Myometrial cell (primary cell): Measurements from ENCODE around the gene TELO2. TPM values are rescaled to one million over a fixed set of nuclear protein-coding genes. Genes with fewer than 3 reads are reported as not detected.

Source experiments
- total RNA-seq: library from RNA; depleted of rRNA; stranded (reverse); fragments of >200 nt; gene quantifications from 2 replicates; pipeline ENCODE4 v1.2.3, GENCODE V29; 2015

TELO2 gene
- 11.5 and 12.7 TPM in 2 replicates for total RNA-seq

DNA sequence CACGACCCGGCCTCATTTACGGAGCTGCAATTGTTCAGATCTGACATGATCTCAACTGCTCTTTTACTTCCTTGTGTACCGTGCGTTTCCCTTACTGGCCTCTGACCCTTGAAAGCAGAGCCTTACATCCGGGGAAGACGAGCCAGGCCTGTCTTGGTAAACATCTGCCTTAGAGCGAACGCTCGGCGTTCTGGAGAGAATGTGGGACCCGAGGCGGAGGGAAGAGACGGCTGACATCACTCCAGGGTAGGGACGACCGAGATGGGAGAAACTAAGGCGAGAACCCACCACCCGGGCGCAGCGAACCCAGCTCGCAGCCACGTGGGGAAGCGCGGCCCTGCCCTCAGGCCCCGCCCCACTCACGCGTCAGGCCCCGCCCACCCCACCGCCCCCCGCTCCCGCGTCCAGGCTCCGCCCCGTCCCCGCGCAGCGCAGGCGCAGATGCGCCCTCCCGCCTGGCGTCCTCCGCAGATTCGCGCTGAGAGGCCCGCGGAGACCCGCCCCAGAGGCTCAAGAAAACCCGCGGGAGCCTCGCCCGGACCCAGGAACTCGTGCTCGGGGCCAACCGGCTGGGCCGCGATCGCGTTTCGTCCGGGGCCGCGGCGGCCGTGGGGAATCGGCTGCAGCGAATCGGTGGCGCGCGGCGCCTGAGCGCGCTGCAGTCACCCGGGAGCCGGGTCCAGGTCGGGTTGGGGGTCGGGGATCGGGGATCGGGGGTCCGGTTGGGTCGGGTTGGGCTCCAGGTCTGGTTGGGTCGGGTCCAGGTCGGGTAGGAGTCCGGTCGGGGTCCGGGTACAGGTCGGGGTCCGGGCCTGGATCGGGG is at the start of gene TELO2:
Gene TELO2, plus strand, starts transcription at position 438 of the 823 bp plus-strand sequence. CDS start 922 bp downstream, outside the sequence.

DNA sequence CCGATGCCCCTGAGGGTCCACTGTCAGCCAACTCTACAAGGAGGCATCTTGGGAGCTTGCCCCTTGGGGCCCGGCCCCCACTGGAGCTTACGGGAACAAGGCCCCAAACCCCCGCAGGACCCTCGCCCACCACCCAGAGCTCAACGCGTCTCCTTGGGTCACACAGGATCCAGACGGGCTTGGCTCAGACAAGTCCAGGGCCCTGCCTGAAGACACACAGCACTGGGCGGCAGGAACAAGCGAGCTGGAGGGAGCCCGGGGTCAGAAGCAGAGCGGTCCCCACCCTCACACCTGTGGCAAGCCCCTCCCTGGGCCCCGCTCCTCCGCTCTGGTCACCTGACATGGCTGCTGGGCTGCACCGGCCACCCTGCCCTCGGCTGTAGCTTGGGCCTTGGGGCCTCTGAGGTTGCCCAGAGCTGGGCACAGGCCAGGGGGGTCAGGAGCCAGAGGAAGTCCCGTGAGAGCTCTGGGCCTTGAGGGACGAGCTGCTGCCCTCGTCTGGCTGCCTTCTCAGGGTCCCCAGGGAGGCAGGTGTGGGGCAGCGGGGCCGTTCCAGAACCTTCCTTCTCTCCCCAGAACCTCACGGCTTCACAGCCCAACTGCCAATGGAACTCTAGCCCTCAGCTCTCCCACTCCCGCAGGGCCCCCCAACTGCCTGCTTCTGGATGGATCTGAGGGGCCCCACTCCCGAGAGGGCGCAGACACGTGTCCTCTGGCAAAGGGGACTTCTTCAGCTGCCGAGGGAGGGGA is 49.0 kb upstream of the TELO2 start, which contains the start of gene CCDC154:
Gene CCDC154, minus strand, starts transcription at position 577 of the 750 bp plus-strand sequence. Its CDS starts 234 bp downstream, at position 343.

DNA sequence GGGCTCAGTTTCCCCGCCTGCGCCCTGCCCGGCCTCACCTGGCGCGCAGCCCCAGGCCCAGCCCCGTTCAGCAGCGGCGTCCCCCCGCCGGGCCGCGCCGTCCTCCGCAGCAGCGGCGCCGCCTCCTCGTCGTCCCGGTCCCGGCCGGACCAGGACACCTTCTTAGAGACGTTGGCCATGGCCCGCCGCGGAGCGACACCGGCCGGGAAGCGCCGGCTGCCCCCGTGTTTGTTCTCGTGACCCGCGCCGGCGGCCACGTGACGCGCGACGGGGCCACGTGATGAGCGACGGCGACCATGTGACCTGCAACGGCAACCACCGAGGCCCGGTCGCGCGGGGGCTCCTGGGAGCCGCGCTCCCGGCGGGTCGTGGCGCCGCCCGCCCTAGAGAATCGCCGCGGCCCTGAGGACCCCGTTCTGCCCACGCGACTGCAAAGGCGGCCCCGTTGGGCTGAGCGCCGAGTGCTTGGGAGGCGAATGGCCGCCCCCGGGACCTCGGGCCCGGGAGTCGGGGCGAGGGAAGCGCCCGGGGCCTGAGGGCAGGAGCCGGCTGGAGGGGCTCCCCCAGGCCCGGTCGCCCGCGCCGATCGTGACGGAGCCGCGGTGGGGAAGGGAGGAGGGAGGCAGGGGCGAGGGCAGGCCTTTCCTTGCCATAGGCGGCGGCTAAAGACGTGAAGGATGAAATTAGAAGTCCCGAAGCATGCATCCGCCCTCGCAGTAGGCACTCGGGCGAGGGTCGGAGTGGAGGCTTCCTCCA is 18.2 kb upstream of the TELO2 start, which contains the start of gene CLCN7:
Gene CLCN7, minus strand, starts transcription at position 233 of the 756 bp plus-strand sequence. Its CDS starts 54 bp downstream, at position 179.

DNA sequence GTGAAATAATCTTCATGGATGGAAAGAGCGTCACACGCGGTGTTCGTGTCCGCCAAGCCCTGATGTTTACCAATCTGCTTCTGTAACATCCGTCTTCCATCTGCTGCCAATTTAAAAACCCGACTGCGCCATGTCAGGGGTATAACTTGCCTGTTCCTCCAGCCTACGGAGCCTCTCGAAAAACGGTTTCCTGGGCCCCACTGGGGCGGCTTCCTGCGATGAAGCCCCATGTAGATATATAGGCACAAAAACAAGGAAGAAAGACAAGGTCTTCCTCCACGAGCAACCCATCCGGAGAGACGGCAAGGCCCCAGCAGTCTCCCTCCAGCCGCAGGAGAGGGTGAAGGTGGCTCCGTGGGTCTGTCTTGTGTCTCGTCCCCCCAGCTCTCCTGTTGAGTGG is 4.5 kb upstream of the TELO2 start, which contains the start of gene PTX4:
Gene PTX4, minus strand, starts transcription at position 326 of the 400 bp plus-strand sequence. Its CDS starts 35 bp downstream, at position 291.

DNA sequence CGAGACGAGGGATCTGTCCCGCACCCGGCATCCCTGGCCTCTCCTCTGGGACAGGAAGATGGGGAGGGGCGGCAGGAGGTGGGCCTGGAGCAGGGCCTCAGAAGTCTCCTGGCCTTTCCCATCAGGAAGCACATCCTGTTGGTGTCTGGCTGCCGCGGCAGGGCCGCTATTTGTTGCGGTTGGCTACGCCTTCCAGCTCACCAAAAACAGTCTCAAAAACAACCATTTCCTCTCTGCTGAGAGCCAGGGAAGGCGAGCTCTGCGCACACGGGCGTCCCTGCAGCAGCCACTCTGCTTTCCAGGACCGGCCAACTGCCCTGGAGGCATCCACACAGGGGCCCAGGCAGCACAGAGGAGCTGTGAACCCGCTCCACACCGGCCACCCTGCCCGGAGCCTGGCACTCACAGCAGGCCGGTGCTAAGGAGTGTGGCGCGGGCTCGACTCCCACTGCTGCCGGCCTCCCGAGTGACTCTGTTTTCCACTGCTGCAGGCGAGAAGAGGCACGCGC is 40.3 kb downstream of the TELO2 start, which contains the start of gene TMEM204:
Gene TMEM204, plus strand, starts transcription at position 224 of the 509 bp plus-strand sequence. CDS start 610 bp downstream, outside the sequence.

Other genes with a start within 250 kb of the TELO2 start
- not detected in 2 replicates for gene TPSD1, start 237.3 kb upstream of the TELO2 start, total RNA-seq
- gene UBE2I, start 183.7 kb upstream of the TELO2 start, total RNA-seq: 69.6 and 90.8 TPM in 2 replicates
- gene BAIAP3, start 159.7 kb upstream of the TELO2 start, total RNA-seq: 0.53 and 1.4 TPM in 2 replicates
- 111 and 113 TPM in 2 replicates for gene TSR3, start 141.5 kb upstream of the TELO2 start, total RNA-seq
- 34.7 and 62.6 TPM in 2 replicates for gene GNPTG, start 141.4 kb upstream of the TELO2 start, total RNA-seq
- gene UNKL, start 78.7 kb upstream of the TELO2 start, total RNA-seq: 5.8 and 10.4 TPM in 2 replicates
- gene UQCC4, start 72.6 kb upstream of the TELO2 start, total RNA-seq: 15.0 and 26.4 TPM in 2 replicates
- gene PERCC1, start 62.3 kb upstream of the TELO2 start, total RNA-seq: not detected in 2 replicates
- gene CCDC154, start 48.8 kb upstream of the TELO2 start, total RNA-seq: not detected in 2 replicates
- gene CLCN7, start 18.3 kb upstream of the TELO2 start, total RNA-seq: 41.6 and 50.5 TPM in 2 replicates
- gene PTX4, start 4.4 kb upstream of the TELO2 start, total RNA-seq: 0.58 TPM in 1 of 2 replicates, not detected in the other
- 28.5 and 39.8 TPM in 2 replicates for gene TMEM204, start 40.3 kb downstream of the TELO2 start, total RNA-seq
- gene IFT140, start 118.7 kb downstream of the TELO2 start, total RNA-seq: 17.5 and 22.2 TPM in 2 replicates
- gene CRAMP1, start 119.0 kb downstream of the TELO2 start, total RNA-seq: 2.6 and 3.5 TPM in 2 replicates
- 53.6 and 84.4 TPM in 2 replicates for gene JPT2, start 184.9 kb downstream of the TELO2 start, total RNA-seq
- 12.4 and 30.1 TPM in 2 replicates for gene MAPK8IP3, start 212.8 kb downstream of the TELO2 start, total RNA-seq